GM21619 (cell line): ENCODE measurements around the gene DGKG.

ENCODE experiments used
- ATAC-seq: cut with Tn5 transposase; IDR thresholded peaks from one replicate; pipeline ENCODE4 v1.9.1; 2021; ENCODE audit not compliant: unreplicated experiment

DGKG gene

GRCh38 chr3:186181901-186182300, 180.1 kb downstream of the DGKG start:
- no peak for ATAC-seq

- no peak for ATAC-seq
Observed at GRCh38 chr3:186180891-186181481, 181.0 kb downstream of the DGKG start.

- ATAC-seq = no peak
Observed at GRCh38 chr3:186180151-186180550, 181.9 kb downstream of the DGKG start.

- ATAC-seq = no peak
Observed at GRCh38 chr3:186178412-186178811, 183.6 kb downstream of the DGKG start.

GRCh38 chr3:186176373-186176990, 185.6 kb downstream of the DGKG start:
- no peak for ATAC-seq

GRCh38 chr3:186173224-186173815, 188.7 kb downstream of the DGKG start:
- no peak for ATAC-seq

GRCh38 chr3:186172353-186172752, 189.7 kb downstream of the DGKG start:
- ATAC-seq = no peak

GRCh38 chr3:186171521-186171920, 190.5 kb downstream of the DGKG start:
- ATAC-seq = no peak

- no peak for ATAC-seq
Observed at GRCh38 chr3:186170516-186170915, 191.5 kb downstream of the DGKG start.

- ATAC-seq = no peak
Observed at GRCh38 chr3:186169379-186169778, 192.7 kb downstream of the DGKG start.

GRCh38 chr3:186168976-186169375, 193.1 kb downstream of the DGKG start:
- ATAC-seq = no peak

GRCh38 chr3:186167646-186168395, 194.2 kb downstream of the DGKG start:
- no peak for ATAC-seq

GRCh38 chr3:186166491-186167288, 195.3 kb downstream of the DGKG start:
- no peak for ATAC-seq

GRCh38 chr3:186166036-186166435, 196.0 kb downstream of the DGKG start:
- no peak for ATAC-seq

- ATAC-seq = no peak
Observed at GRCh38 chr3:186165331-186165730, 196.7 kb downstream of the DGKG start.

GRCh38 chr3:186164696-186165095, 197.3 kb downstream of the DGKG start:
- ATAC-seq = no peak

GRCh38 chr3:186162221-186162620, 199.8 kb downstream of the DGKG start:
- ATAC-seq = no peak

GRCh38 chr3:186160691-186161243, 201.3 kb downstream of the DGKG start:
- ATAC-seq = no peak

- no peak for ATAC-seq
Observed at GRCh38 chr3:186154641-186155040, 207.4 kb downstream of the DGKG start.

GRCh38 chr3:186152889-186153292, 209.1 kb downstream of the DGKG start:
- ATAC-seq = peak; percentile 86

- peak; percentile 5 for ATAC-seq
Observed at GRCh38 chr3:186152361-186152798, 209.7 kb downstream of the DGKG start.
